A673 (cell line): ENCODE measurements around the gene PPA2.

Experiments used
- EZH2 ChIP-seq: fragments of 200-600 bp; sonication (generic); IDR thresholded peaks from 2 replicates; pipeline ENCODE4 v1.6.1; 2017; ENCODE audit warnings: borderline replicate concordance, low read depth, mild to moderate bottlenecking, mixed read lengths, antibody characterized with exemption, low read length; ENCODE audit not compliant: poor library complexity, severe bottlenecking
- TF ChIP-seq, protein P1 (sequence below): fragments of 300-800, 200-600 bp; sonication (generic); conservative IDR thresholded peaks from 2 replicates; pipeline ENCODE4 v1.5.1; 2017; ENCODE audit warnings: low read depth, mild to moderate bottlenecking, antibody characterized with exemption, low read length, moderate library complexity, mixed read lengths

- TF ChIP-seq, protein P1, sequence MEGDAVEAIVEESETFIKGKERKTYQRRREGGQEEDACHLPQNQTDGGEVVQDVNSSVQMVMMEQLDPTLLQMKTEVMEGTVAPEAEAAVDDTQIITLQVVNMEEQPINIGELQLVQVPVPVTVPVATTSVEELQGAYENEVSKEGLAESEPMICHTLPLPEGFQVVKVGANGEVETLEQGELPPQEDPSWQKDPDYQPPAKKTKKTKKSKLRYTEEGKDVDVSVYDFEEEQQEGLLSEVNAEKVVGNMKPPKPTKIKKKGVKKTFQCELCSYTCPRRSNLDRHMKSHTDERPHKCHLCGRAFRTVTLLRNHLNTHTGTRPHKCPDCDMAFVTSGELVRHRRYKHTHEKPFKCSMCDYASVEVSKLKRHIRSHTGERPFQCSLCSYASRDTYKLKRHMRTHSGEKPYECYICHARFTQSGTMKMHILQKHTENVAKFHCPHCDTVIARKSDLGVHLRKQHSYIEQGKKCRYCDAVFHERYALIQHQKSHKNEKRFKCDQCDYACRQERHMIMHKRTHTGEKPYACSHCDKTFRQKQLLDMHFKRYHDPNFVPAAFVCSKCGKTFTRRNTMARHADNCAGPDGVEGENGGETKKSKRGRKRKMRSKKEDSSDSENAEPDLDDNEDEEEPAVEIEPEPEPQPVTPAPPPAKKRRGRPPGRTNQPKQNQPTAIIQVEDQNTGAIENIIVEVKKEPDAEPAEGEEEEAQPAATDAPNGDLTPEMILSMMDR: no peak
- no peak for TF ChIP-seq EZH2
These were observed 74.2 kb downstream of the PPA2 start for GRCh38 chr4:105399532-105400161.
